ENCODE measurements around the gene SOX5.
"Not testable (repeated sequence)": the region's sequence is repeated elsewhere in the genome, so short reads cannot be mapped to it uniquely, and the experiment has no call there.

Gene SOX5

DNA sequence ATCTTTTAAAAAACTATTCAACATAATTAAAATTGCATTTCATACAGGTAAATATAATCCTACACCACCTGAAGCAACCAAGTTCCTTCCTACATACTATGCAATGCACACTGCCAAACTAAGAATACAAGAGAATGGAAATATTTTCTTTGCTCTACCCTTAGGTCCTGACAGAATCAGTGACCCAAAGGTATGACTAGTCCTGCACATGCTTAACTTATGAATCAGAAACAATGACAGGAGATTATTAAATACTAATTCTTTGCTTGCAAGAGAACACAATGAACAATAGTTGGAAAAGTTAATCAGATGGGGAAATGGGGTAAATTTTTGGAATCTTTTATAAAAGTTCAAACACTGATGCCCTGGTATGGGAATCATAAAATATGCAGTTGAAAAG lies 220.1 kb downstream of the SOX5 start:
- no peak for DNase-seq (ENCODE audit: extremely low read depth, low read depth)
- TF ChIP-seq CTCF (IDR thresholded peaks at IDR 0.05; ENCODE audit: low read depth, low read length), result no peak

- DNase-seq (ENCODE audit: extremely low read depth, low read depth), result no peak
- no peak for TF ChIP-seq CTCF (IDR thresholded peaks at IDR 0.05; ENCODE audit: low read depth, low read length)
These were observed 222.8 kb downstream of the SOX5 start for GRCh38 chr12:23726646-23727045.

- TF ChIP-seq CTCF (IDR thresholded peaks at IDR 0.05; ENCODE audit: low read depth, low read length), result no peak
- no peak for DNase-seq (ENCODE audit: extremely low read depth, low read depth)
These were observed 226.8 kb downstream of the SOX5 start for GRCh38 chr12:23722655-23723054.

DNA sequence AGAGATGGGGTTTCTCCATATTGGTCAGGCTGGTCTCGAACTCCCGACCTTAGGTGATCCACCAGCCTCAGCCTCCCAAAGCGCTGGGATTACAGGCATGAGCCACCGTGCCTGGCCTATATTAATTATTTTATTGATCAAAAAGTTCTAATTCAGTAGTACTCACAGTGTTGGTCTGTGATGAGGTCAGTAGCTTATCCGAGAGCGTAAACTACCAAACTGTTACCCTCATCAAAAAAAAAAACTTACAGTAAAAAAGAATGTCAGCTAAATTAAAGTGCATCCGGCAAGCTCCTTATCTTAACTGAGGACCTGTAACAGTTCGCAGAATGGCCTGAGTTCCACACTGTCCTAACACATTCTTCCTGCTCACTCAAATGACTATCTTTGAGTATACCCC lies 228.2 kb downstream of the SOX5 start:
- no peak for TF ChIP-seq CTCF (IDR thresholded peaks at IDR 0.05; ENCODE audit: low read depth, low read length)
- no peak for DNase-seq (ENCODE audit: extremely low read depth, low read depth)

DNA sequence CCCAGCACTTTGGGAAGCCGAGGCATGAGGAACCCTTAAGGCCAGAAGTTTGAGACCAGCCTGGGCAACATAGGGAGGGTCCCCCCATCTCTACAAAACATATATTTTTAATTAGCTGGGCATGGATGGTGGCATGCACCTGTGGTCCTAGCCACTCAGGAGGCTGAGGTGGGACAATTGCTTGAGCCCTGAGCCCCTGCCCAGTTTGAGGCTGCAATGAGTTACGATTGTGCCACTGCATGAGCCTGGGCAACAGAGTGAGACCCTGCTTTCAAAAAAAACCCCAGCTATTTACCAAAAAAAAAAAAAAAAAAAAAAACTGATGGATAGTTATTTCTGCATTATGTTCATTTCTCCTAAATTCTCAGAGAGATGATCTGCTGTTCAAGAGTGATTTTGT lies 230.0 kb downstream of the SOX5 start:
- no peak for DNase-seq (ENCODE audit: extremely low read depth, low read depth)

DNA sequence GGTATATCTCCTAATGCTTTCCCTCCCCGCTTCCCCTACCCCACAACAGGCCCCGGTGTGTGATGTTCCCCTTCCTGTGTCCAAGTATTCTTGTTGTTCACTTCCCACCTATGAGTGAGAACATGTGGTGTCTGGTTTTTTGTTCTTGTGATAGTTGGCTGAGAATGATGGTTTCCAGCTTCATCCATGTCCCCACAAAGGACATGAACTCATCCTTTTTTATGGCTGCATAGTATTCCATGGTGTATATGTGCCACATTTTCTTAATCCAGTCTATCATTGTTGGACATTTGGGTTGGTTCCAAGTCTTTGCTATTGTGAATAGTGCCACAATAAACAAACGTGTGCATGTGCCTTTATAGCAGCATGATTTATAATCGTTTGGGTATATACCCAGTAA lies 239.1 kb downstream of the SOX5 start:
- DNase-seq (ENCODE audit: extremely low read depth, low read depth), result not testable (repeated sequence)

More for the DNA sequence above, 230.0 kb downstream of the SOX5 start:
- no peak for TF ChIP-seq CTCF (IDR thresholded peaks at IDR 0.05; ENCODE audit: low read depth, low read length)

DNA sequence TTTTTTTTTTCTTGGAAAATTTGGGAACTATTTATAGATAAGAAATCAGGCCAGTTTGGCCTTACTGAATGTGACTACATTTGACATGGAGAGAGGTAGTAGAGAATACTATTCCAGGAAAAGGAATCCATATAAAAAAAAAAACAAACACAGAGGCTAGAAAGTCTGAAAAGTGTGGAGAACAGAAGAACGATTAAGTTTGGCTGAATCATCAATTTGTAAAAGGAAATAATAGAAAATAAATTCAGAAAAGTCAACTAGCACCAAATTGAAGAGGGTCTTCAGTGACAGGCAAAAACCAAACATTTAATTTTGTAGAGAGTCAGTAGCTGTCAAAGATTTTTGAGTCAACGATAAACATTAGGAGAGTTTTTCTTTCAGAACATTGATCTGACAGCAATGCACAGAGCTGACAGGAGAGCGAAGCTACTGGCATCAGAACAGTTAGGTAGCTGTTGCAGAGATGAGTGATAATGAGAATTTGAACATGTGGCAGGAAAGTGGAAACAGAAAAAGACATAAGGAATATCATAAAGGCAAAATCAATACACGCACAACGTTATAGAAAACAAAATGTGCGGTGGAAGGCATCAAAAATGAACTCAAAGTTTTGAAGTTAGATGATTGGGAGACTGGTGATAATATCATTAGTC lies 241.2 kb downstream of the SOX5 start:
- no peak for TF ChIP-seq CTCF (IDR thresholded peaks at IDR 0.05; ENCODE audit: low read depth, low read length)
- DNase-seq (ENCODE audit: extremely low read depth, low read depth), result no peak

- no peak for DNase-seq (ENCODE audit: extremely low read depth, low read depth)
- no peak for TF ChIP-seq CTCF (IDR thresholded peaks at IDR 0.05; ENCODE audit: low read depth, low read length)
These were observed 242.2 kb downstream of the SOX5 start for GRCh38 chr12:23707270-23707669.

Data from AG09319 (cell line).